Activated T-helper 1 cell treated with Interleukin-2 at 50 U/mL for 16 hours (primary cell): ENCODE results near the gene OR10Z1.

Experiments
- DNase-seq: peaks from one replicate; pipeline ENCODE4 v3.0.0-alpha.2; 2020; ENCODE audit warnings: low read depth

Gene OR10Z1, protein sequence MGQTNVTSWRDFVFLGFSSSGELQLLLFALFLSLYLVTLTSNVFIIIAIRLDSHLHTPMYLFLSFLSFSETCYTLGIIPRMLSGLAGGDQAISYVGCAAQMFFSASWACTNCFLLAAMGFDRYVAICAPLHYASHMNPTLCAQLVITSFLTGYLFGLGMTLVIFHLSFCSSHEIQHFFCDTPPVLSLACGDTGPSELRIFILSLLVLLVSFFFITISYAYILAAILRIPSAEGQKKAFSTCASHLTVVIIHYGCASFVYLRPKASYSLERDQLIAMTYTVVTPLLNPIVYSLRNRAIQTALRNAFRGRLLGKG

DNA sequence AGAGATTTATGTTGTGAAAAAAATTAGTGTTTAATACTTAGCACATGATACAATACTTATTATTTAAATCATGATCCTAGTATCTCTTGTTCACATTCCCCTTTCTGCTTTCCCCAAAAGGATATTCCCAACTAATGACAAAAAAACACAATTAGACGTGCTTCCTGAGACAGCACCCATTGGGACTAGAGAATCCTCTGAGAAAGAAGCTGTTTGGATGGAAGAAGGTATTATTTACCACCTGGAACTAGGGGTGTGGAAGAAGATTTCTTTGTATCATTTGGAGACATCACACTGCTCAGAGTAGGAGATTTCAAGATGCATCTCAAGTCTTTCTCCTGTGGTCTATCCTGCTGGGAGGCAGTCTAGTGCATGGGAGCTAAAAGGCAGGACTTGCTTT, at the start of gene OR10Z1:
Gene OR10Z1, plus strand, starts transcription at position 301 of the 400 bp plus-strand sequence. CDS start 1,171 bp downstream, outside the sequence.
- DNase-seq: no peak

DNA sequence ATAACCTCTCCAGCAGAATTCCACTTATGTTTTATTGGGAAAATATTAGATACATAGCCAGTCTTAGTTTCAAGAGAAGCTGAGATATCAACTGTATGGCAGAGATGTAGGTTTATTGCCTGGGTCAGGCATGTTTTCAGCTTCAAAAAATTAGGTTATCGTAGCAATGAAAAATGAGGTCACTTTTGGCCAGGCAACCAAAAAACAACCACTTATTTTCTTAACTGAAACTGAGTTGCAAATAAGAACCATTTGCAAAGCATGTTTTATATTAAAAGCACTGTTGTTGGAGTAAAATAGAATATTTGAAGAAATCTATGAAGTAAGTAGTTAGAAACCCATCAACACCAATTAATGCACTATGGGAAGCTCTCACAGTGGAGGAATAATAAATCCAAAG, 45.4 kb upstream of the OR10Z1 start:
- no peak for DNase-seq

DNA sequence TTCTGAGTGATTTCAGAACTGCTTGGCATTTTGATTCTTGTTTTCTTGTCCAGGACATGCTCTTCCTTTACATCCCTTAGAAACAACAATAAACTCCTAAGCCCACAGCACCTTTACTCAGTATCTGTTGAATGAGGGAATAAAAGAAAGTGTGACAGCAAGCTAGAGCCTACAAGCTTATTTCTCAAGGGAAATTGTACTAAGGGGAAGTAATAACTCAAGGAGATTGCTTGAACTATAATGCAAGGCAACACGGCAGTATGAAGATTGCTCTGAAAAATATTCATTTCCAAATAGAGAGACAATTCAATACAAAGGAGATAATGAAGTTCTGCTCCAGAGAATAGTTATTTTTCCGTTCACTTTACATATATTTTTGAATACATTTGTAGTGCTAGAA, 41.2 kb upstream of the OR10Z1 start:
- DNase-seq: no peak

DNA sequence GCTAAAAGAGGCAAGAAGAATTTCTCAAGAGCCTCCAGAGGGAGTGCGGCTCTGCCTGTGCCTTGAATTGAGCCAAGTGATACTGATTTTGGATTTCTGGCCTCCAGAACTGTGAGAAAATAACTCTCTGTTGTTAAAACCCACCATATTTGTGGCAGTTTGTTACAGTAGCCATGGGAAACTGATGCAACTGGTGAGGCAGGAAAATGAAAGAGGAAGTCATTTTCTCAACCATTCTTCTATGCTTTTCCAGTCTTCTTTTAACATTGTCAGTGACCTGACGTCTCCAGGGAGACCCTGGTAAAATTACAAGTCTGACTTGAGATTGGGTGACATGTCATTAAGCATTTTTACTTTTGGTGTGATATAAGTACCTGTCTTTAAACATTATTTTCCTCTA, 40.5 kb upstream of the OR10Z1 start:
- no peak for DNase-seq

DNA sequence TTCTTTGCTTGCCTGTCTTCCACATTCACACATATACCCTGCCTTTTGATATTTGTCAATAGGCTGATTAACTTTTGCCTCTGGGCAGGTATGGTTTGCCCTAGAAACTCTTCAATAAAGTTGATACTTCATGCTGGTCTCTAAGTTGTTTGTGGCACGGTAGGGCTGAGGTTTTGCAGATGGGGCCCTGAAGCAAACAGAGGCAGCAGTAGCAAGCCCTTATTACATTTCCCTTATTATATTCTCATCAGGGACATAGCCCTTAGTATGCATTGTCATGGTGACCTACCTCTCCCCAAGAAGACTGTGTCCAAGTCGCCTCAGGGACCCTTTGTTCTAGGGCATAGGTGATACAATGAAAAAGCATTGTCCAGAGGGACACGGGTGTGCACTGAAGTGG, 34.6 kb upstream of the OR10Z1 start, which contains the start of gene OR6P1:
Gene OR6P1, minus strand, starts transcription at position 101 of the 400 bp plus-strand sequence. CDS start 6,976 bp downstream, outside the sequence.
- DNase-seq: no peak

DNA sequence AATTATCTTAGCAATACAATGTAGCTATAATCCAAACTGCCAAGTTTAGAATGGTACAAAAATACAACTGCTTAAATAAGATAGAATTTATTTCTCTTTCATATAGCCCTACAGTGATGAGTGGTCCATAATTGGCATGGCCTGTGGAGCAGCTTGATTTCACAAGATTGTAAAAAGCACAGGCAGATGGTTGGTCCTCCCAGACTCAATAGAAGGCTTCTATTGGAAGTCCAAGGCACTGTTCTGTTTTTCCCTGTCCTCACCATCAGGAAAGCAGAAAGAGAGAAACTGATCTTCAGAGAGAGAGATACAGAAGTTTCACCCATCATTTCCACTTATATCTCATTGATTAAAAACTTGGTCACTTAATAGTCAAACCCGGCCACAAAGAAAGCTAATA, 32.8 kb upstream of the OR10Z1 start:
- no peak for DNase-seq

DNA sequence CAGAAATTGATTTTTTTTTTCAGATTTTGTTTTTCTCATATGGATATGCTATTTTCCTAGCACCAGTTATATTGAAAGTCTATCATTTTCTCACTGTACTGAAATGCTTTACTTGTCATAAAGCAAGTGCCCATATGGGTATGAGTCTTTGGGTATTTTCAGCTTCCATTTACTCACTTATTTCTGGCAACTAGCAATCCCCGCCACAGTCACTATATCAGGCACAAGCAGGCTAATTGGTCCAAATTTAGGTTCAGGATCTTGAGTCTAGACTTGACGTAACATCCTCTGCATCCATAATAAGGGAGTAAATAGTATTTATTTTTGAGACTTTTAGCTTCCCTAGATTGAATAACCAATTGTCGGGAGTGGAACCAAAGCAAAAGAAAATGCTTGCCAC, 27.5 kb upstream of the OR10Z1 start:
- DNase-seq: no peak

DNA sequence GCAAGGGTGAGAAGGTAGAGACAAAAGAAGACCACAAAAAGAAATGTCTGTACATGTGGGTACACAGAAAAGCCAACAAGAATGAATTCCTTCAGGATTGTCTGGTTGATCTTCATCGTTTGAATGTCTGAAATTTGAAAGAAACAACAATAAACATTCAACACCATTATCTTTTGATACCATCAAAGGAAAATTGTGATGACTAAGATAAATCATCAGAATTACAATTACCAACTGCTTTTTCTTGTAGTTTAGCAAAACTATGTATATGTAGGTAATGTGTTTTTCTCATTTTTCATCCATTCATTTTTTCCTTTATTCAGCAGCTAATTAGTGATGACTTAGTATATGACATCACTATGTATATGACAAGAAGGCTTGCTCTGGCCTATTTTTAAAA, 25.3 kb upstream of the OR10Z1 start, which contains the start of gene OR10X1:
Gene OR10X1, minus strand, starts transcription at position 167 of the 400 bp plus-strand sequence. Its CDS starts 0 bp downstream, at position 167.
- DNase-seq: no peak

DNA sequence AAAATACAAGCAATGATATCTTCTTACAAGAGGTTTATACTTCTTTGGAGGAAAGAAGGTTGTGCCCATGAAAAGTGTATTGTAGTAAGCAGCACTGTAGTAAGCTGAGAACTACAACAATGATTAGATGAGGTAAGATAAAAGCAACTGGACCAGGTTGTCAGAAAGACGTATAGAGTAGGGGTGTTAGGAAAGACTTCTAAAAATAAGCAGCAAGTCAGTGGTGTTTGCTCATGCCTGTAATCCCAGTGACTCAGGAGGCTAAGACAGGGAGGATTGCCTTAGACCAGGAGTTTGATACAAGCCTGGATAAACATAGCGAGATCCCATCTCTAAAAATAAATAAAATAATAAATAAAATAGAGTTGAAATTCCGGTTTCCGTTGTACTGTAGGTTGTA, 21.1 kb upstream of the OR10Z1 start:
- DNase-seq: no peak

DNA sequence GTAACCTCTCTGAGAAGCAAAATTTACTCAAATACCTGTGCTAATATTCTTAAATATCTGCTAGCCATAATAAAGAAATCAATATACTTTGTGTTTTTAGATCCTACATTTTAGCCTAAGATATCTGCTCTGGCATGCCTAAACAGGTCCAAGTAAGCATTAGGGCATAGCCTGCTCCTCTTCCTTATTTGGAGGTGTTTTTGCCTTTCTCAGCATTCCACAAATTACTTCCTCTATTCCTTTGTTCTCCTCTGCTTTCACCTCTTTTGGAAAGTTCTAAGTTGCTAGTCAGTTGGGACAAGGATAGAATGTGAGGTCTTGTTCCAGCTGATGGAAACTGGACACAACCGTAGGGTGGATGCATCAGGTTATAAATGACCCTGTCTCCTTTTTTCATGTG, 18.1 kb upstream of the OR10Z1 start:
- no peak for DNase-seq

DNA sequence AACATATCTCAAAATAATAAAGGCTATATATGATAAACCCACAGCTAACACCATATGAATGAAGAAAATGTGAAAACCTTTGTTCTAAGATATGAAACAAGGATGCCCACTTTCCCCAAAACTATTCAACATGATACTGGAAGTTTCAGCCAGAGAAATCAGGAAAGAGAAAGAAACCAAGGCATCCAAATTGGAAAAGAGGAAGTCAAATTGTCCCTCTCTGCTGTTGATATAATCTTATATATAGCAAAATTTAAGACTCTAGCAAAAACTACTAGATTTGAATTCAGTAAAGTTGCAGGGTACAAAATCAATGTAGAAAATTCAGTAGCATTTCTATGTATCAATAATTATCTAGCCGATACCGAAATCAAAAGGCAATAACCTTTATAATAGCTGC, 4.3 kb upstream of the OR10Z1 start:
- no peak for DNase-seq

DNA sequence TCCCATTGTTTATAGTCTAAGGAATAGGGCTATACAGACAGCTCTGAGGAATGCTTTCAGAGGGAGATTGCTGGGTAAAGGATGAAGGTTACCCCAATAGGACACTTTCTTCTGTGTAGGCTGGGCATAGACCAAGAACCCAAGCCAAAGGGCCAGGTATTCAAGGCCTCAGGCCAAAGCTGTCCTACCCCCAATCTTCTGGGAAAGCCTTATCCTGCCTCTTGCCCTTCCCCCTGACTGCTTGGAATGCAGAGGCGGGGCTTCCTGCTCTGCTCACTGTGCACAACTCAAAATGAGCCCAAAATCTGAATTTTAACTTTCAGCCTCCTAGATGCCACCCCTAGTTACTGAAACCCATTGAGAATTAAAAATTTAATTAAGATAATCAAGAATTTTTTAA, 2.2 kb downstream of the OR10Z1 start:
- no peak for DNase-seq

DNA sequence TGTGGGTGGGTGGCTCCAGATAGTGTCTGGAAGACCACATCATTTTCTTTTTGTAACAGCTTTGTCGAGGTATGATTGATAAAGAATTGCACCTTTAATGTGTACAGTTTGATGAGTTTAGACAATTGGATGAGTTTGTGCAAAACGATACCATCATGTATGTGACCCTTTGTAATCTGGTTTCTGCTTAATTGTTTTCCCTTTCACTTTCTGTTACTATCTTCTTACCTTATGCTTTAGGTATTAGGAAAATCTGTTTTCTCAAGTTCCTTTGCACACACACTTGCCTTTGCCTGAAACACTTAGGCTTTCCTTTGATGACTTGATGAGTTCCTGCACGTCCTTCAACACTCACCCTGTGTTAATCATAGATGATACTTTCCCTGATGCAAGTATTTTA, 6.8 kb downstream of the OR10Z1 start:
- no peak for DNase-seq

DNA sequence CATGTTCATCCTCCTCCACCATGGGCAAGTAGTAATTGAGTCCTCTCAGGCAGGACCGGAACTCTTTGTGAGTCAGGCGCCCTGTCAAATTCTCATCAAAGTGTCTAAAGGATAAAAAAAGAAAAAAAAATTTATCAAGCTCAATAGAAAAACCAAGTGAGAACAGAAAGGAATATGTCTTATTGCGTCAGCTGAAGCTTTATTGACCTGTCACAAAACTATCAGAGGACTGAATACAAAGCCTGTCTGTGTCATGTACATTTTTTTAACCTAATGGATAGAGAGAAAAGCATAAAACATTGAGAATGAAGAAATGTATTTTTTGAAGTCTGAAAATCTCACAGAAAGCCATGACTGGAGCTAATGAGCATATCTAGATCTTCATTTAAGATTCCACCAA, 8.7 kb downstream of the OR10Z1 start:
- DNase-seq: no peak

DNA sequence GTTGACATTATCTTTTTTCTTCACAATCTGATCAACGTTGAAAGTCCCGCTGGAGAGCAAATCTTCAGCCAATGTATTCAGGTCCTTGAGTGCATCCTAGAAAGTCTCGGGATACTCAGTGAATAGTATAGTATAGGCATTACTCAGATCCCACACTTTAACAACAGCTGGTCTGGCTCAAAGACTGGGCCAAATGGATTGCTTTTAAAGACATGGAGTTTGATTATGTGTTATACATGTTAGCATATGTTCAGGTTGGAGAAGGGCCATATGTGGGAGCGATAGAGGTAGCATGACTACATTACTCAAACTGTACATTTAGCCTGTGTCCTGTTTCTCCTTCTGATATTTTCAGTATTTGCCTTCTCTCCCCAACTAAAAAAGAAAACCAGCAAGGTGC, 33.1 kb downstream of the OR10Z1 start:
- no peak for DNase-seq

DNA sequence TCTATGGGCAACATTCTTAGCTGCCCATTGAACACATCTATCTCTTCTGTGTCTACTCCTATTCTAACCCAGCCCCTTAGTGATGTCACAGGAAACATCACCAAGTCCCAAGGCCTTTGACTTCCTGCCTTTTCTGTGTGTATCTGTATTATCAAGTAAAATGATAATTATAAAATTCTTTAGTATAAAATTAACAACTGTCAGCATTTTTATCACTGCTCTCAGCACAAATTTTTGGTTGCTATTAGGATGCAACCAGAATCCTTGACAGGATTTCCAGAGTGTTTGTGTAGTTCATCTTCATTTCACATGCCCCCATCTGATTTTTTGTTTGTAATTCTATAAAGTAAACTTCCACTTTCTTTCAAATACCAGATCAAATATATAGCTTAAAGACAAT, 33.8 kb downstream of the OR10Z1 start:
- DNase-seq: no peak

DNA sequence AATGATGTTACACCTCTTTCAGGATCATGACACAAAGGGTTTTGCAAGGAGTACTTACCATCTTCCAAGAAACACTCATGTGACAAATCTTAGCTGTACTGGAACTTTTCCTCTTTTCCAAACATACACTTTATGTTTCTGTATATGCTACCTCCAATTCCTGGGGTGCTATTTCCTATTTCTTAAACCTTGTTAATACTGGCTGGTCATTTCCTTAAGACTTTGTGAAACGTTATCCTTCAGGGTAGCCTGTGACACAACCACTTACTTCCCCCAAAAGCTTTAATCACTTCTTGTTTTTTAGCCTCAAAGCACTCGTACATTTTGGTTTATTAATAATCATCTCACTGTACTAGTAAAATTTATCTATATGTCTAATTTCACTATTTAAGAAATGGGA, 39.4 kb downstream of the OR10Z1 start:
- no peak for DNase-seq

DNA sequence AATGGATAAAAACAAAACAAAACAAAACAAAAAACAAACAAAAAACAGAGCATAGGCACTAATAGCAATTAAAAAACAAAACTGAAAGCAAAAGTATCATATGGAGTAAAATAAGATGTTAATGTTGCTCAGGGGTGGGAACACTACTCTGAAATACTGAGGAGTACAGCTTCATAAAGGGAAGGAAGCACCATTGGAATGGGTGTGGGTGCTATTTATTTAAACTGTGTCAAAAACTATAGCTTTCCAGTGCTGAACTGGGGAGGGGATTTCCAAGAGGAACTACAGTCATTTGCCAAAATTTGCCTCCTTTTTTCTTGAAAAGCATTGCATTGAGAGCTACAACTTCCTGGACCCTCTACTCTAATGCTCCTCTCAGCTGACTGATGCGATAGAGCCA, 41.4 kb downstream of the OR10Z1 start:
- DNase-seq: no peak

DNA sequence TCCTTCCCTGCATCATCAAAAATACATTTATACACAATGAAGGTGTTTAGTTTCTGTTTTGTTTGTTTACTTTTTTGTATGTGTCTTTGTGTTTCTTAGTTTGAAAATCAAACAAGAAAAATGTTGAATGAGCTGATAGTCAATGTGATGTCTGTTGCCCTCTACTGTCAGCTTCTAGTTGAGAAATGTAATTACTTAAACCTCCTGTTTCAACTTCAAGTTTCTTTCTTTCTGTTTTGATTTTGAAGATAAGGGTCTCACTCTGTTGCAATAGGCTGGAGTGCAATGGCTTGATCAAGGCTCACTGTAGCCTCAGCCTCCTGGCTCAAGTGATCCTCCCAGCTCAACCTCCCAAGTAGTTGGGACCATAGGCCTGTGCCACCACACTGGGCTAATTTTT, 44.0 kb downstream of the OR10Z1 start:
- no peak for DNase-seq

DNA sequence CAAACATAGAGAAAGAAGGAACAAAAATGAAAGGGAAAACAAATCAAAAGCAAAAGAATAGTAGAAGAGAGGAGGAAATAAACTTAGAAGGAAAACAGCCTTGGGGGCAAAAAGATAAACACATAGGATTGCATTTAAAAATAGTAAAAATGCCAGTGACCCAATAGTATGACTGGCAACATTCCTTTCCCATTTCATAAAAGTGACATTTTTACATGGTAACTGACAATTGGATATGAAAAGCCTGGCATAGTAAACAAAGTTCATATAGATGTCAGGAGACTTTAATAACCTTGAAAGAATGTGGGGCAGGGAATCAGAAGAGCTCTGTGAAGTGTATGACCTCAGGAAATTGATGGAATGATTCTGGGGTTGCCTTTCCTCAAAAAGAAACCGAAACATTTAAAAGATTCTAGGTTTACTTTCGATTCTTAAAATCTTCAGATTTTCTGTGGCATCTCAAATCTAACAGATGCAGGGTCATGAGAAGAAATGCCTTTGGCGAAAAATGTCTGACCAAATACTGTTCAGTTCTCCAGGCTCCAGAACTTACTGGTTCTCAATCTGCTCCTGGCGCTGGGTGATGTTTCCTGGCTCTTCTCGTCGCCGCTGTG, 47.8 kb downstream of the OR10Z1 start:
- DNase-seq: no peak

DNA sequence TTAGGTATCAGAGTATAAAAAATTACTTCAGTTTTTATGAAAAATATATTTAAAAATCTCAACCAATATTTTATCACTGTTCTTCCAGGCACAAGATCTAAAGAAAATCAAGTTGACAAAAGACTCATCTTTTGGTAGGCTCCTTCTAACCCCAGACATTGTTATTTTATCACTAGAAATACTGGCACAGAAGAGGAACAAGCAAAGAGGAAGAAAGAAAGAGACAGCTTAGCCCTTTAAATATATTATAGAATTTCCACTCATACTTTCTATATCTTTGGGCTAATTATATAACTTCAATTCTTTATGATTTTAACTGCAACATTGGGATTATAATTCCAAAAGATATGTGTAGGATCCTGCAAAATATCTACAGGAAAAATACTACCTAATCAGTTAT, 49.0 kb downstream of the OR10Z1 start:
- DNase-seq: no peak

DNA sequence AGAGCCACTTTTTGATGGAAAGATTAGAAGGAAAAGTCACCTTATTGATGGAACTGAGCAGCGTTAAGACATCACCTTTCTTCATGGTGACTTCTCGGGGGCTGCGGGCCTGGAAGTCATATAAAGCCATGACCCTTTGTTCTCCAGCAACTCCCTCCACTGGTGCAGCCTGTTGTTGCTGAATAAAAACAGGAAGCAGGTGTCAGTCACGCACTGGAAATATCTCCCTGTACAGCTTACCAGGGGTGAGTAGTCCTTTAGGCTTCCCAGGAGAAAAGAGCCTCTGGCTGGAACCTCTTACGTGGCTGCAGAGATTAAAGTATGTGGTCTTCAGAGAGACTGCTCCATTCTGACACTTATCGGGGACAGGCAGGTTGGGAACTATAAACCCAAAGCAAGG, 49.5 kb downstream of the OR10Z1 start:
- DNase-seq: no peak
